HL-60/S4 (cell line): ENCODE data around the gene REC8.

Experiments used
- in situ Hi-C: fragments of 300-500 bp; cut with MboI; formaldehyde crosslinking; loops from 2 replicates; pipeline ENCODE4 v1.14.3; 2022; ENCODE audit warnings: low sequenced_read_pairs

Gene REC8

DNA sequence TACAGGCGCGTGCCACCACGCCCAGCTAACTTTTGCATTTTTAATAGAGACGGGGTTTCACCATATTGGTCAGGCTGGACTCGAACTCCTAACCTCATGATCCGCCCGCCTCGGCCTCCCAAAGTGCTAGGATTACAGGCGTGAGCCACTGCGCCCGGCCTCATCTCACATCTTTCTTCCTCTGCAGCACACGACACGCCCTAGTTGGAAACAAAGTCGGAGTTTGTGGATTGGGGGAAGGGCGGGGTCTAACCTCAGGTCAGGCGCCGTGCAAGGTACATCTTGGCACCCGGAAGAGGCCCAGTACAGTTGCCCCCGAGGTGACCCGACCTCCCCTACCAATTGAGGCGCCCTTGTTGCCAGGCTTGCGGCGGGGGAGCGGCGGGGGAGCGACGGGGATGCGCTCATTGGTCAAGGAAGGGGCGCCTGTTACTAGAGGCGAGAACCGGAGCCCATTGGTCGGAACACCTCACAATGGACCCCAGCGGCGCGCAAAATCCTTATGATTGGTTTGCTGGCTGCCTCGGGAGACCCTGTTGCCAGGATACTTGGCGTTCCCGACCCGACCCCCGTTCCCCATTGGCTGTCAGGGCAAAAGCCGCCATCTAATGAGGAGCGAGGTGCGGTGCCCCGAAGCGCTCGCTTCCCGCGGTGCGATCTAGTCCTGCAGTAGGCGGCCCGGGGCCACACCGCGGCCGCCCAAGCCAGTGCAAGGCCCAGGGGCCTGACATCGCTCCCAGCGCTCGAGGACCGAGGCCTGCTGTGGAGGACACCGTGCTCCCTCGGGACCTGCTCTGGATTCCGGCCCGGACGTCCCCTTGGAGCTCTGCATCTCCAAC, at the start of gene REC8:
Gene REC8, plus strand, starts transcription at position 659 of the 839 bp plus-strand sequence. CDS start 473 bp downstream, outside the sequence.
- in situ Hi-C loops = no loop called here

DNA sequence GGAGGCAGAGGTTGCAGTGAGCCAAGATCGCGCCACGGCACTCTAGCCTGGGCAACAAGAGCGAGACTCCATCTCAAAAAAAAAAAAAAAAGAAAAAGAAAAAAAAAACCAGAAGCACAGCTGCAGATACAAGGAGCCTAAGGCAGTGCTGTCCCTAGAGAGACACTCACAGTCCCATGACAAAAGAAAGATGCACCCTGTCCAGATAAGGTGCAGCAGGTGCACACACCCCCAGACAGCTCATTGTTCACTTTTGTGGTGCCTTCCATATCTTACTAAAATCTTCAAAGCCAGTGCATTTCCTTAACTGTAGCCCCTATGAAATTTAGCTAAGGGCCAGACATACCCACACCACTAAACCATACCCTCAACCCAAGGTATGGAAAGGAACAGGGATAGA, 49.5 kb upstream of the REC8 start:
- in situ Hi-C loops = no loop called here

DNA sequence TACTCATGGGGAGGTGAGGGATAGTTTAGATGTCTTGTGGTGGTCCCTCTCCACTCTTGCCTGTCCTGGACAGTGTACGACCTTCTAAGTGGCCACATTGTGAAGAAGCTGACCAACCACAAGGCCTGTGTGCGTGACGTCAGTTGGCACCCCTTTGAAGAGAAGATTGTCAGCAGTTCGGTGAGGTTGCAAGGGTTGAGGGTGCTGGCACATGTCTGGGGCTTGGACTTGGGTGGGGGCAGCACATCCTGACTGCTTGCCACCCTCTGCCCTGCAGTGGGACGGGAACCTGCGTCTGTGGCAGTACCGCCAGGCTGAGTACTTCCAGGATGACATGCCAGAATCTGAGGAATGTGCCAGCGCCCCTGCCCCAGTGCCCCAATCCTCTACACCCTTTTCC, 49.0 kb upstream of the REC8 start:
- in situ Hi-C loops = no loop called here

DNA sequence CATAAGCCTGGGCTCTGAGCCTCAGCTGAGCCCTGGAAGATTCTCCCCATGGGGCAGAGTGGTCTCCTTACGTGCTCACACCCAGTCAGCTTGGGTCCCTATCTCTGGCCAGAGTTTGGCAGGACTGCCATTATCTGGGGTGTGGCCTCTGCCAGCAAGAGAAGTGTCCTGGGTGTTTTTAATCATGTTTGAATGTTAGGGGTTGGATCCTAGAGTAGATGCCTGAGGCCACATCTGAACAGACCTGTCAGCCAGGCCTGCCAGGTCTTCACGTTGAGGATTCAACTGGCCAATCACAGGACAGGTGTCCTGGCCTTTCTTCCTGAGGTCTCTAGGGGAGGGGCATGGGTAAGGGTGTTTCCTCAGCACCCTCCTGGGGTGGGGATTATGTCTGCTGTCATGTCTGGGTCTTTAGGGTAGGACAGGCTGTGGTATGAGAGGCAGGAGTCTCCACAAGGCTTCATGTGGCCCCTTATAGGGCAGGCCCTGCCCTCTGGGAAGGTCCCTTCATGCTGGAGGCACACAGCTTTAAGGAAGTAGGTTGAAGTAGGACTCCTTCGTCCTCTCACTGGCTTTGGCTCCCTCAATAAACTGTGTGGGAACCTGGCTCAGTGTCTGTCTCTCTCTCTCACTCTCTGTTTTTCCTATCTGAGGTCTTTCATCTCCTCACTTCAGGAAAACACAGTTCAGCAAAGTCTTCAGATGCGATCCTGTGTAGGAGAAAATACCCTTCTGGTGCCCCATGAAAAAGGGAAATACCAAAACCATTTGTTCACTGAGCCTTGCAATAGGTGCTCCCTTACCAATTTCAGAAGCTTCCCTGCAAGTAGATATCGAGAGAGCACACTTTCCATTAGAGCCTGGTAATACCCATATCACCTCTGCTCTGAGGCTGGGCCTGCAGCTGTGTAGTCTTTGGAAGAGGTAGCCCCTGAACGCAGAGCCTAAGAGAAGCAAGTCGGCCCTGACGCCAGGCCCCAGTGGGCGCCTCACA, 48.2 kb upstream of the REC8 start:
- in situ Hi-C loops = no loop called here

GRCh38 chr14:24126939-24127338, 44.9 kb upstream of the REC8 start:
- in situ Hi-C loops = no loop called here

GRCh38 chr14:24127673-24128072, 44.2 kb upstream of the REC8 start:
- in situ Hi-C loops = no loop called here

GRCh38 chr14:24129410-24129998, 42.4 kb upstream of the REC8 start:
- in situ Hi-C loops = no loop called here

GRCh38 chr14:24130380-24130716, 41.5 kb upstream of the REC8 start, which contains the start of gene FITM1:
FITM1 (plus strand) TSS chr14:24130659; CDS start chr14:24131564, 905 bp downstream.
- in situ Hi-C loops = no loop called here

- in situ Hi-C loops = no loop called here
Observed at GRCh38 chr14:24130717-24131548, 40.9 kb upstream of the REC8 start.

DNA sequence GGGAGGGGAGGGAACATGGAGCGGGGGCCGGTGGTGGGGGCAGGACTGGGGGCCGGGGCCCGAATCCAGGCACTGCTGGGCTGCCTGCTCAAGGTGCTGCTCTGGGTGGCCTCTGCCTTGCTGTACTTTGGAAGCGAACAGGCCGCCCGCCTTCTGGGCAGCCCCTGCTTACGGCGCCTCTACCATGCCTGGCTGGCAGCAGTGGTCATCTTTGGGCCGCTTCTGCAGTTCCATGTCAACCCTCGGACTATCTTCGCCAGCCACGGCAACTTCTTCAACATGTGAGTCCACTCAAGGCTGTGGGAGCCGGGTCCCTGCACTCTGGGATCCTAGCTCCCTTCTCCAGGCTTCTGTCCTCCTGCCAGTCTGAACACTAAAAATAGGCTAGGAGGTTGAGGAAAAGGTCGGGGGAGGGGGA, 40.3 kb upstream of the REC8 start:
- in situ Hi-C loops = no loop called here

DNA sequence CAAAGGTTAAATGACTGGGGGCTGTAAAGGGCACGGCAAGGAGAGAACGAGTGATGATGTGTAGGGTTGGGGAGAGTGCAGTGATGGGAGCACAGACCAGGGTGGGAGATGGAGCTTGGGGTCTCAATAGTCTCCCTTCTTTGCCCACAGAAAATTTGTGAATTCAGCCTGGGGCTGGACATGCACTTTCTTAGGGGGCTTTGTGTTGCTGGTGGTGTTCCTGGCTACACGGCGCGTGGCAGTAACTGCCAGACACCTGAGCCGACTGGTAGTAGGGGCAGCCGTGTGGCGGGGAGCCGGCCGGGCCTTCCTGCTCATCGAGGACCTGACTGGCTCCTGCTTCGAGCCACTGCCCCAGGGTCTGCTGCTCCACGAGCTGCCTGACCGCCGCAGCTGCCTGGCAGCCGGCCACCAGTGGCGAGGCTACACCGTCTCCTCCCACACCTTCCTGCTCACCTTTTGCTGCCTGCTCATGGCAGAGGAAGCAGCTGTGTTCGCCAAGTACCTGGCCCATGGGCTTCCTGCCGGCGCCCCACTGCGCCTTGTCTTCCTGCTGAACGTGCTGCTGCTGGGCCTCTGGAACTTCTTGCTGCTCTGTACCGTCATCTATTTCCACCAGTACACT, 39.7 kb upstream of the REC8 start:
- in situ Hi-C loops = no loop called here

GRCh38 chr14:24132976-24133375, 38.9 kb upstream of the REC8 start:
- in situ Hi-C loops = no loop called here

DNA sequence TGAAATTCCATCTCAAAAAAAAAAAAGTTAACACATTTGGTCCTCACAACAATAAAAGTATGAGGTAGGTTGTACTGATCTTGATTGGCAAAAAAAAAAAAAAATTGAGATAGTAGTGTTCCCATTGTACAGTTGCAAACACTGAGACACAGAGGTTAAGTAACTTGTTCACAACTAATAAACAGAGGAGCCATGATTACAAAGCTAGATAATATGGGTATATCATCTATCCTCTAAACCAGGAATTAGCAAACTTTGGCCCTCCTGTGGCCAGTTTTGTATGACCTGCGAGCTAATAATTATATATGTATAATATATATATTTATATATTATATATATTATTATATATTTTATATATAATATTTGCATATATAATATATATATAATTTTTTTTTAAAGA, 38.1 kb upstream of the REC8 start:
- in situ Hi-C loops = no loop called here

- in situ Hi-C loops = no loop called here
Observed at GRCh38 chr14:24135584-24135833, 36.4 kb upstream of the REC8 start.

DNA sequence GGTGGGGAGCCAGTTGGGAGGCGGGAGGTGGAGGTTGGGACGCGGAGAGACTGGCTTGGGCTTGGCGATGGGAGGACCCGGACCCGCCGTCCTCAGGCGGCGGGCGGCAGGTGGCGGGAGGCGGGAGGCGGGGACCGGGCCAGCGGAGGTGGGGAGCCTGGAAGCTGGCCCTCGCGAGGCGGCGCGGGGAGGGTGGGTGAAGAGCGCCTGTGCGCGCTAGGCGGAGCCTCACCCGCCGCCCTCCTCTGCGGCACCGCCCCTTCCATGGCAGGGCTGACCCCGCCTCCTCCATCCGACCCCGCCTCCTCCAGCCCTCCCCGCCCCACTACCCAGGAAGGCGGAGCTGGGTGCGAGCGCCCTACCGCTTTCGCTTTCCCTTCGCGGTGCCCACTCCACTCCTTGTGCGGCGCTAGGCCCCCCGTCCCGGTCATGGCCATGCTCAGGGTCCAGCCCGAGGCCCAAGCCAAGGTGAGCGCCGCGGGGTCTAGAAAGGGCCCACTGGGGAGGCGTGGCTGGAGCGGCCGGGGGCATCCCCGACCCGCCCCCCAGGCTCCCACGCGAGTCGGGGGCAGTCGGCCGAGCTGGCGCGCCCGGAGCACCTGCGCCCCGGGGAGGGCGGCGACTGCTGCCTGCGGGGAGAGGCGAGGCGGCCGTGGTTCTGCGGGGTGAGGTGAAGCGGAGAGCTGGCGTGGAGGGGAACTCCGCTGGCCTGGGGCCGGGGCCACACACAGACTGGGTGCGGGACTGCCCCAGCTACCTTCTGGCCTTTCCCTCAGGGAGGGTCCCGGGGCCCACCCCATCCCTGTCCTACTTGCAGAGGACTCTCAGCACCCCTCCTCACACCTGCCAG, 35.8 kb upstream of the REC8 start, which contains the start of gene PSME1:
Gene PSME1, plus strand, starts transcription at position 361 of the 850 bp plus-strand sequence. Its CDS starts 69 bp downstream, at position 430.
- in situ Hi-C loops = no loop called here

- in situ Hi-C loops = no loop called here
Observed at GRCh38 chr14:24136684-24137528, 35.0 kb upstream of the REC8 start.

DNA sequence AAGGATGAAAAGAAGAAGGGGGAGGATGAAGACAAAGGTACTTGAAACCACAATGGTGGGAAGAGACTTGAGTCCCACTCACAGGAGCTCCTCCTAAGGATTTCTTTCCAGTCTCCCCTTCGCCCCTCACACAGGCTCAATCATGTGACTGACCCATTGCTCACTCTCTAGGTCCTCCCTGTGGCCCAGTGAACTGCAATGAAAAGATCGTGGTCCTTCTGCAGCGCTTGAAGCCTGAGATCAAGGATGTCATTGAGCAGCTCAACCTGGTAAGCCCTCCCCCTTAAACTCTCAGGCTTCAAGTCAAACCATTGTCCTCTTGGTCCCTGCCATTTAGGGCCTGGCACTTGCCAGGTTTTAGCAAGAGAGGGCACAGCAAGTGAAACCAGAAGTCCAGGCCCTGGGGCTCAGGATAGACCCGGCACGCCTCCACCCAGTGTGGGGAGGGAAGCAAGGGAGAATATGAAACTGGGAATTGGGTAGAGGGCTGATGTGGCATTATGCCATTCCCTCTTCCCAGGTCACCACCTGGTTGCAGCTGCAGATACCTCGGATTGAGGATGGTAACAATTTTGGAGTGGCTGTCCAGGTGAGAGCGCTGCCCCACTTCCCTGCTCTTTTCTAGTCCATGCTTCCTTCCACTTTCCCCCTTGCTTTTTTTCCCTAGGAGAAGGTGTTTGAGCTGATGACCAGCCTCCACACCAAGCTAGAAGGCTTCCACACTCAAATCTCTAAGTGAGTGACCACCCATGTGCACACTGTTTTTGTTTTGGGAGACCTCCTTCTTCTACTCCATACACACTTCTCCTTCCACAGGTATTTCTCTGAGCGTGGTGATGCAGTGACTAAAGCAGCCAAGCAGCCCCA, 34.1 kb upstream of the REC8 start:
- in situ Hi-C loops = no loop called here
